ENCODE measurements around the gene CAMKV.
A peak's percentile ranks its signal among the peaks of the same experiment; 100 is the strongest.

CAMKV gene

DNA sequence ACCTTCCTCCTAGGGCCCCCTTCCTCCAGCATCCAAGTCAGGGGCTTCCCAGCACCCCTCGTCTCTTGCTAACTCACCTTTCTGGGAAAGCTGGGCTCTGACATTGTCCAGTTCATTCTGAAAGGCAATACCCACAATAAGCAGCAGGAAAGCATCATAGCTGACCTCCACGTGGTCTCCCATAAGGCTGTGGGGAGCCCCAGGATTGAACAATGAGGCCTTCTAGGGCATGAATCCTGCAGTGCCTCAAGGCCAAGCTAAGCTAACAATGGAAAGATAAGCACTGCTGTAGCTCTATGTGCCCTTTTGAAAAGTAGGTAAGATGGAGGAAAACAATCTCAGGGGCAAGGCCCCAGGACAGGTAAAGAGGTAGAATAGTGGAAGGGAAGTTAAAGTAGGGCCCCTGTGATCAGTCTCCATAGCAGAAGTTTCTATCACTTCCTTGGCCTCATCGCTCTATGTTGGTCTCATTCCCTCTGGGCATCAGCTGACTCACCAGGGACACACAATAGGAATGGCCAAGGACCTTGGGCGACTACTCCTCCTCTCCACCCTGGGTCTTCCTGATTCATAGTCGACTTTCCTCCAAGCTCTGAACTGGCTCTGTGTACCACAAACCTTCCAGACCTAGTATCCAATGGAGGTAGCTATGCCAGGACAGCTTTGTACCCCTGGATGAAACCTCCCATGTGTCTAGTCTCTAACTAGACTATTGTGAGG lies 25.1 kb downstream of the CAMKV start:
- TF ChIP-seq RAD21 (IDR thresholded peaks at IDR 0.05; ENCODE audit: low read depth) (no peak), YY1 (IDR thresholded peaks at IDR 0.05; ENCODE audit: low read depth) (no peak), EP300 (IDR thresholded peaks at IDR 0.05; ENCODE audit: borderline replicate concordance) (no peak), CREB1 (IDR thresholded peaks at IDR 0.05; ENCODE audit: low read depth) (no peak)
- TF ChIP-seq, protein P1, sequence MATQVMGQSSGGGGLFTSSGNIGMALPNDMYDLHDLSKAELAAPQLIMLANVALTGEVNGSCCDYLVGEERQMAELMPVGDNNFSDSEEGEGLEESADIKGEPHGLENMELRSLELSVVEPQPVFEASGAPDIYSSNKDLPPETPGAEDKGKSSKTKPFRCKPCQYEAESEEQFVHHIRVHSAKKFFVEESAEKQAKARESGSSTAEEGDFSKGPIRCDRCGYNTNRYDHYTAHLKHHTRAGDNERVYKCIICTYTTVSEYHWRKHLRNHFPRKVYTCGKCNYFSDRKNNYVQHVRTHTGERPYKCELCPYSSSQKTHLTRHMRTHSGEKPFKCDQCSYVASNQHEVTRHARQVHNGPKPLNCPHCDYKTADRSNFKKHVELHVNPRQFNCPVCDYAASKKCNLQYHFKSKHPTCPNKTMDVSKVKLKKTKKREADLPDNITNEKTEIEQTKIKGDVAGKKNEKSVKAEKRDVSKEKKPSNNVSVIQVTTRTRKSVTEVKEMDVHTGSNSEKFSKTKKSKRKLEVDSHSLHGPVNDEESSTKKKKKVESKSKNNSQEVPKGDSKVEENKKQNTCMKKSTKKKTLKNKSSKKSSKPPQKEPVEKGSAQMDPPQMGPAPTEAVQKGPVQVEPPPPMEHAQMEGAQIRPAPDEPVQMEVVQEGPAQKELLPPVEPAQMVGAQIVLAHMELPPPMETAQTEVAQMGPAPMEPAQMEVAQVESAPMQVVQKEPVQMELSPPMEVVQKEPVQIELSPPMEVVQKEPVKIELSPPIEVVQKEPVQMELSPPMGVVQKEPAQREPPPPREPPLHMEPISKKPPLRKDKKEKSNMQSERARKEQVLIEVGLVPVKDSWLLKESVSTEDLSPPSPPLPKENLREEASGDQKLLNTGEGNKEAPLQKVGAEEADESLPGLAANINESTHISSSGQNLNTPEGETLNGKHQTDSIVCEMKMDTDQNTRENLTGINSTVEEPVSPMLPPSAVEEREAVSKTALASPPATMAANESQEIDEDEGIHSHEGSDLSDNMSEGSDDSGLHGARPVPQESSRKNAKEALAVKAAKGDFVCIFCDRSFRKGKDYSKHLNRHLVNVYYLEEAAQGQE (IDR thresholded peaks at IDR 0.05; ENCODE audit: low read depth): no peak

DNA sequence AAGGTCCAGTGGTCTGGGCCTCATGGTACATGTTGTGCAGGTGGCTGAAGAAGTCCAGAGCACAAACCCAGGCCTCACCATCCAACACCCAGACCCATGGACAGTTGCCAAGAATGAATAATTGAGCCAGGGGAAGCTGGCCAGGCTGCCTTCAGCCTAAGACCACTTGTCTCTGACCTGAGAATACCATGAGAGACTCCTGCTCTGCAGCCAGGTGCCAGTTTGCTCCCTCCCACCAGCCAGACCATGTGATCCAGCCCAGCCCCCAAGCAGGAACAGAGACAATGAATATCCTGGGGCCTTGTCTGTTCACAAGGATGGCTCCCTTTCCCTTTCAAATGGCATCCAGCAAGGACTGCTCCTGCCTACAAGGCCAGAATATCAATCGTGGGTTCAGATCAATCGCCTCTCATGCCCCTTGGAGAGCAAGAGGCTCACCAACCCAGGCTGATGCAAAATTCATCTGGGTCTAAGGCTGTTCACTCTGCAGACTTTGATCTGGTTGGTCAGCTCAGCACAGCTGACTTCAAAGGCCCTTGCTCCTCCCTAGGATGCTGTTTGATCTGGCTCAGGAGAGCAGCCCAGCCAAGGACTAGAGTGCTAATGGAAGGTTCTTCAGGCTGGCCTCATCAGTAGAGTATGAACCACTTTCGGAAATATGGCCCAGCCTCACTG lies 26.7 kb downstream of the CAMKV start:
- no peak for TF ChIP-seq EP300 (IDR thresholded peaks at IDR 0.05; ENCODE audit: borderline replicate concordance)
- no peak for TF ChIP-seq YY1 (IDR thresholded peaks at IDR 0.05; ENCODE audit: low read depth)

DNA sequence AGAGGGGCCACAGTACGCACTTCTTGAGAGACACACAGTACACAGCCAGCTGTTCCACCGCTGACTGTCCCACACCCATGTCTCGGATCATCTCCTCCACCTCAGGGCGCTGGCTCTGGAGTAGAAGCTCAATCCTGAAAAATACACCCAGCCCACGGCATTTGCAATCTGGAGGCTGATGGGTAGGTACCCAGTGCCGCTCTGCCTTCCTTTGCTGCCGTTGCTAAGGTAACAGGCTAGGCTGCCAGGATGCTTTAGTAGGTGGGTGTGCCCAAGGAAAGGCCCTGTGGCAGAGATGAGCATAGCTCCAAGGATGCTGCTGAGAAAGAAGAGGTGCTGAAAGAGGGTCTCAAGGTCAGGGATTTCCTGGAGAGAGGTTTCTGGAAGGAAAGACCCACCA lies 27.9 kb downstream of the CAMKV start:
- TF ChIP-seq ZBTB7A (IDR thresholded peaks at IDR 0.05; ENCODE audit: low read depth) (no peak), TEAD4 (IDR thresholded peaks at IDR 0.05) (no peak)
- TF ChIP-seq, protein P1 (IDR thresholded peaks at IDR 0.05; ENCODE audit: low read depth): no peak

DNA sequence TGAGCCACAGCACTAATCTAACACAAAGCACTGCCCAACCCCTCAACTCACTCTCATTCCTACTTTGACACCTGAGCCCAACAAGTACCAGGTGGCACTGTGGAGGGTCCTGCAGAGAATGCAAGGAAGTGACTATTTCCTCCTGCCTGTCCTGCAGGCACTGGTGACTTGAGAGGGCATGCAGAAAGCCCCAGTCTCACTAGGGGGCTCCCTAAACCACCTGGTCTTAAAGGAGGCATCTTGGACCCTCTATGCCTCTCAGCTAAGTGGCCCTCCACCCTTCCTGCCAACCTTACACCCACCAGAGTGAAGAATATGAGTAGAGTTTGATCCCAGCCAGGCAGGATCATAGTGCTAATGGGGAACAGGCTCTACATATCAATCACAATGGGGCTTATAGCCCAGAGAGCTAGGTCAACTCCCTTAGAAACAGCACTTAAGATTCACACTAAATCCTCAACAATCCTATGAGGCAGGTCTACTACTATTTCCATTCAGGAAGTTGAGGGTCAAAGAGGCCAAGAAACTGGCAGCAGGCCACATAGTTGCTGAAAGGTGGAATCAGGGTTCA lies 28.5 kb downstream of the CAMKV start:
- TF ChIP-seq RAD21 (IDR thresholded peaks at IDR 0.05; ENCODE audit: low read depth) (peak; percentile 50), TEAD4 (IDR thresholded peaks at IDR 0.05) (no peak)

DNA sequence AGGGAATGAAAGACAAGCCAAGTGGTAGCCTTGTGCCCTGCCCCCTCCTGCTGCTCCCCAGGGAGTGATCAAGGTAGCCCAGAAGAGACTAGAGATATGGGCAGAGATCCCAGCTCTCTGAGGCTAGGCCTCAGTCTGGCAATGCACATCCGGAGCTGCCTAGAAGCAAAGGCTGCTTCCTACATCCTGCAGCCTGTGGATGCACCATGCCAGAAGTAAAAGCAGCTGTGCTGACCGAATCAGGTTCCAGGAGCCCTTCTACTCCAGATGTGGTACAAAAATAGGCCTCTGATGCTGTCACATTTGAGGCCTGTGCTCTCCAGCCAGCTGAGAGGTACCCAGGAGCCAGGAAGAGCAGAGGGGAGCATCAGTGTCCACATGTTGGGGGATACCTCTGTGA lies 29.3 kb downstream of the CAMKV start:
- TF ChIP-seq, protein P2, sequence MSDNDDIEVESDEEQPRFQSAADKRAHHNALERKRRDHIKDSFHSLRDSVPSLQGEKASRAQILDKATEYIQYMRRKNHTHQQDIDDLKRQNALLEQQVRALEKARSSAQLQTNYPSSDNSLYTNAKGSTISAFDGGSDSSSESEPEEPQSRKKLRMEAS (IDR thresholded peaks at IDR 0.05): no peak
- TF ChIP-seq TCF12 (IDR thresholded peaks at IDR 0.05; ENCODE audit: low read depth) (no peak), EP300 (IDR thresholded peaks at IDR 0.05; ENCODE audit: borderline replicate concordance) (no peak), CEBPB (IDR thresholded peaks at IDR 0.05) (no peak), CREB1 (IDR thresholded peaks at IDR 0.05; ENCODE audit: low read depth) (no peak), RAD21 (IDR thresholded peaks at IDR 0.05; ENCODE audit: low read depth) (no peak), TAF1 (IDR thresholded peaks at IDR 0.05; ENCODE audit: low read depth) (no peak), EGR1 (IDR thresholded peaks at IDR 0.05) (no peak), YY1 (IDR thresholded peaks at IDR 0.05; ENCODE audit: low read depth) (no peak), TEAD4 (IDR thresholded peaks at IDR 0.05) (no peak), NFIC (IDR thresholded peaks at IDR 0.05) (no peak), ZBTB7A (IDR thresholded peaks at IDR 0.05; ENCODE audit: low read depth) (no peak), FOXM1 (IDR thresholded peaks at IDR 0.05; ENCODE audit: borderline replicate concordance, low read depth) (no peak)
- TF ChIP-seq, protein P1 (IDR thresholded peaks at IDR 0.05; ENCODE audit: low read depth): no peak
- TF ChIP-seq, protein P3, sequence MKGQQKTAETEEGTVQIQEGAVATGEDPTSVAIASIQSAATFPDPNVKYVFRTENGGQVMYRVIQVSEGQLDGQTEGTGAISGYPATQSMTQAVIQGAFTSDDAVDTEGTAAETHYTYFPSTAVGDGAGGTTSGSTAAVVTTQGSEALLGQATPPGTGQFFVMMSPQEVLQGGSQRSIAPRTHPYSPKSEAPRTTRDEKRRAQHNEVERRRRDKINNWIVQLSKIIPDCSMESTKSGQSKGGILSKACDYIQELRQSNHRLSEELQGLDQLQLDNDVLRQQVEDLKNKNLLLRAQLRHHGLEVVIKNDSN (IDR thresholded peaks at IDR 0.05): no peak
